ENCODE results near the gene PHKA2. TPM values are rescaled to one million over a fixed set of nuclear protein-coding genes. Genes with fewer than 3 reads are reported as not detected.

Gene PHKA2
- total RNA-seq, 1 donor from 2014 or later = 16.6 TPM

DNA sequence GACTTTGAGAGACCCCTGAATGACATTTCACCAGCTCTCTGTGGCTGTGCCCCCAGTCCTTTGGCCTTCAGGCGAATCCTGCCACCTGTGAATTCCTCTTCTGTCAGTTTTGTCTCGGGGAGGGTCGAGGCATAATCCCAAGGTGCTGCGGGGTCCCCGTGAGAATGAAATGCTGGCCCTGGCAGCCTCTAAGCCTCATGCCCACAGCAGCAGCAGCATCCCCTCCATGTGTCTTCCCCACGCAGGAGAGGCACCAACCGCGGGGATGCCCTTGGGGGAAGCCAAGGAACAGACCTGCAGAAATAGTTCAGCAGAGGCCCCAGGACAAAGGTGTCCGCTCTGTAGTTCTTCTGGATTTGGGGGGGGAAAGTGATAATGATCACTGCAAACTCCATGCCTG is 104.8 kb downstream of the PHKA2 start:
- DNase-seq (ENCODE audit: low read depth) (no peak), FAIRE-seq (no peak)
- no peaks in the 10 kb centered on the region for H3K27me3 ChIP-seq (ENCODE audit: control insufficient read depth, insufficient read depth, low read length)
- H3K36me3 ChIP-seq (ENCODE audit: control insufficient read depth, insufficient read depth, low read length) = no peaks in the 10 kb centered on the region
- no peak overlapping the region for H3K4me3 ChIP-seq (ENCODE audit: low read depth, low read length)
- TF ChIP-seq, protein P1, sequence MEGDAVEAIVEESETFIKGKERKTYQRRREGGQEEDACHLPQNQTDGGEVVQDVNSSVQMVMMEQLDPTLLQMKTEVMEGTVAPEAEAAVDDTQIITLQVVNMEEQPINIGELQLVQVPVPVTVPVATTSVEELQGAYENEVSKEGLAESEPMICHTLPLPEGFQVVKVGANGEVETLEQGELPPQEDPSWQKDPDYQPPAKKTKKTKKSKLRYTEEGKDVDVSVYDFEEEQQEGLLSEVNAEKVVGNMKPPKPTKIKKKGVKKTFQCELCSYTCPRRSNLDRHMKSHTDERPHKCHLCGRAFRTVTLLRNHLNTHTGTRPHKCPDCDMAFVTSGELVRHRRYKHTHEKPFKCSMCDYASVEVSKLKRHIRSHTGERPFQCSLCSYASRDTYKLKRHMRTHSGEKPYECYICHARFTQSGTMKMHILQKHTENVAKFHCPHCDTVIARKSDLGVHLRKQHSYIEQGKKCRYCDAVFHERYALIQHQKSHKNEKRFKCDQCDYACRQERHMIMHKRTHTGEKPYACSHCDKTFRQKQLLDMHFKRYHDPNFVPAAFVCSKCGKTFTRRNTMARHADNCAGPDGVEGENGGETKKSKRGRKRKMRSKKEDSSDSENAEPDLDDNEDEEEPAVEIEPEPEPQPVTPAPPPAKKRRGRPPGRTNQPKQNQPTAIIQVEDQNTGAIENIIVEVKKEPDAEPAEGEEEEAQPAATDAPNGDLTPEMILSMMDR (IDR thresholded peaks at IDR 0.05; ENCODE audit: insufficient read depth, low read length, severe bottlenecking) = no peak

DNA sequence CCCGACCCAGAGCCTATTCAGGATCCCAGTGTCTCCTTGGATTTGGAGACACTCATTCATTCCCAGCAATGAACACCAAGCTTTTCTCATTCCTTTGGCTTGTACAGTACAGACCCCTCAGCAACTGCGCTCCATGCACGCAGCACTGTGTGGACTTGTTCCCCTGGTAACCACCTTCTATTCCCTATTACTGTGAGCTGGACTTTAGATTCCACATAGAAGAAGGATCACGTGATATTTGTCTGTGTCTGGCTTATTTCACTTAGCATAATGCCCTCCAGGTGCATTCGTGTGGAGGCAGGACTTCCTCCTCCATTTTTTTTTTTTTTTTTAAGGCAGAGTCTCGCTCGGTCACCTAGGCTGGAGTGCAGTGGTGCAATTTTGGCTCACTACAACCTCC is 106.4 kb downstream of the PHKA2 start:
- Histone ChIP-seq H3K4me3 (ENCODE audit: low read depth, low read length) (no peak overlapping the region), H3K36me3 (ENCODE audit: control insufficient read depth, insufficient read depth, low read length) (no peaks in the 10 kb centered on the region), H3K27me3 (ENCODE audit: control insufficient read depth, insufficient read depth, low read length) (no peaks in the 10 kb centered on the region)
- peak; percentile 30 for DNase-seq (ENCODE audit: low read depth)
- TF ChIP-seq, protein P1 (IDR thresholded peaks at IDR 0.05; ENCODE audit: insufficient read depth, low read length, severe bottlenecking) = no peak
- no peak for FAIRE-seq

DNA sequence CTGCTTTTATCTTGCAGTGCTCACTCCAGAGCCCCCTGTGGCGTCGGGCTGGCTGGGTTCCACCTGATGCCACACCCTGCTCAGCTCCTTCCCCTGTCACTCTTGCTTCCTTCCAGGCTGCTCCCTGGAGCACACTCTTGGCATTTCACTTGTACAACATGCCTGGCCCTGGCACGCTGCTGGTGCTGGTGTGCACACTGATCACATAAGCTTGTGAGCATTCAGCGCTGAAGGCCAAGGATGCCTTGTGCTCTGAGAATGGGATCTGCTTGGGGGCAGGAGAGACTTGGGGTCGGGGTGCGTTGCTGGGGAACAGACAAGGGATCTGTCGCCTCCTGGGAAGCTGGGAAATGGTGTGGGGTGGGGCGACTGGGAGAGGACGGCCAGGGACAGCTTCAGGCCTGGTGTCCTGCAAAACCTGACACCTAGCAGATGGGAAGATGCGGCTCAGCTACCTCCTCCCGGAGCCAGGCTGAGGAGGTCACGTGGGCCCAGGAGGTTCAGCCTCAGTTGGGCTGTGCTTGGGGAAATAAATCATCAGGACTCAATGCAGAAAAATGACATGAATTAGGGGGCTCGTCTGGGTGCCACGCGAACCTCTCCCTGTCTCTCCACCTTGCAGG is 108.5 kb downstream of the PHKA2 start:
- DNase-seq (ENCODE audit: low read depth) = no peak
- no peak for FAIRE-seq
- Histone ChIP-seq H3K27me3 (ENCODE audit: control insufficient read depth, insufficient read depth, low read length) (no peaks in the 10 kb centered on the region), H3K4me3 (ENCODE audit: low read depth, low read length) (no peak overlapping the region), H3K36me3 (ENCODE audit: control insufficient read depth, insufficient read depth, low read length) (no peaks in the 10 kb centered on the region)
- TF ChIP-seq, protein P1 (IDR thresholded peaks at IDR 0.05; ENCODE audit: insufficient read depth, low read length, severe bottlenecking) = no peak

DNA sequence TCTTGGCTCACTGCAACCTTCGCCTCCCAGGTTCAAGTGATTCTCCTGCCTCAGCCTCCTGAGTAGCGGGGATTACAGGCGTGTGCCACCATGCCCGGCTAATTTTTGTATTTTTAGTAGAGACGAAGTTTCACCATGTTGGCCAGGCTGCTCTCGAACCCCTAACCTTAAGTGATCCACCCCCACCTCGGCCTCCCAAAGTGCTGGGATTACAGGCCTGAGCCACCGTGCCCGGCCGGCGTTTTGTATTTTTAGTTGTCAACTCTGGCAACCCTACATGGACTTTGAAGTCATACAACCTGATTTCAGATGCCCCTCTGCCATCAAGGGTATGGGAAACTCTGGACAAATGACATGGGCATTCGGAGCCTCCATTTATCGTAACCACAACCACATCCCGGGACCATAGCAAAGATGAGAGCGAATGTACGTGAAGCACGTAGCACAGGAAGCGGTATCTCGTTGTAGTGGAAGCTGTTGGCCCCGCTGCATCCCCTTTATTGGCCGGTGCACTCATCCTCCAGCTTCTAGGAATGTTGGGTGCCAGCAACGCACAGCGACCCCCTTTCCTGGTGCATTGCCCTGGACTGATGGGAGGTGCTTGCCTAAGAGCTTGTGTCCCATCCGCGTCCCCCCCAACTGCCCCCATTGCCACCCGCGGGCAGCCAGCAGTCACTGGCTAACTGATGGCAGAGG is 109.2 kb downstream of the PHKA2 start:
- Histone ChIP-seq H3K27me3 (ENCODE audit: control insufficient read depth, insufficient read depth, low read length) (no peaks in the 10 kb centered on the region), H3K36me3 (ENCODE audit: control insufficient read depth, insufficient read depth, low read length) (no peaks in the 10 kb centered on the region), H3K4me3 (ENCODE audit: low read depth, low read length) (no peak overlapping the region)
- no peak for DNase-seq (ENCODE audit: low read depth)
- no peak for FAIRE-seq
- TF ChIP-seq, protein P1 (IDR thresholded peaks at IDR 0.05; ENCODE audit: insufficient read depth, low read length, severe bottlenecking) = no peak

DNA sequence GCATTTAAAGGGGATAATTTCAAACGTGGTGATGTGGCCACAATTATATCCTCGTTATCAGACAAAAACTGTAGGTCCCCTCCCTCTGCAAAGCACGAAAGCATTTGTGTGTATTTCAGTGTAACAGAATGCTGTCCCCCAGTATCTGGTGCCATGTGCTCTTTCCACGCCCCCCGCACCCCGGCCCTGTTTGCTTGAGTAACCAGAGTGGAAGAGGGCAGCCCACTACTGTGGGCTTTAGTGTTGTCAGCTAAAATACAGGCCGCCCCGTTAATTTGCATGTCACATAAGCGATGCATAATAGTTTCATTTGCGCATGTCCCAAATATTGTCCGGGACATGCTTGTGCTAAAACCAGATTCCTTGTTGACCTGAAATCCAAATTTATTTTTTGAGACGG is 110.1 kb downstream of the PHKA2 start:
- no peaks in the 10 kb centered on the region for H3K36me3 ChIP-seq (ENCODE audit: control insufficient read depth, insufficient read depth, low read length)
- DNase-seq (ENCODE audit: low read depth) (no peak), FAIRE-seq (no peak)
- no peak overlapping the region for H3K4me3 ChIP-seq (ENCODE audit: low read depth, low read length)
- H3K27me3 ChIP-seq (ENCODE audit: control insufficient read depth, insufficient read depth, low read length) = no peaks in the 10 kb centered on the region
- TF ChIP-seq, protein P1 (IDR thresholded peaks at IDR 0.05; ENCODE audit: insufficient read depth, low read length, severe bottlenecking) = no peak

Data from bronchial epithelial cell (primary cell).